Stimulated activated CD4-positive, alpha-beta T cell treated with anti-CD3 and anti-CD28 coated beads, TNF-alpha, amount 100 ng/mL, for 4 hours (primary cell): ENCODE data around the gene DOCK9.
"Not testable (repeated sequence)": the region's sequence is repeated elsewhere in the genome, so short reads cannot be mapped to it uniquely, and the experiment has no call there.

Experiments
- DNase-seq, 3 experiments: peaks; one replicate each; pipeline ENCODE4 v3.0.0-alpha.2; 2020; ENCODE audit warnings: low read depth in 3 of 3

Gene DOCK9

DNA sequence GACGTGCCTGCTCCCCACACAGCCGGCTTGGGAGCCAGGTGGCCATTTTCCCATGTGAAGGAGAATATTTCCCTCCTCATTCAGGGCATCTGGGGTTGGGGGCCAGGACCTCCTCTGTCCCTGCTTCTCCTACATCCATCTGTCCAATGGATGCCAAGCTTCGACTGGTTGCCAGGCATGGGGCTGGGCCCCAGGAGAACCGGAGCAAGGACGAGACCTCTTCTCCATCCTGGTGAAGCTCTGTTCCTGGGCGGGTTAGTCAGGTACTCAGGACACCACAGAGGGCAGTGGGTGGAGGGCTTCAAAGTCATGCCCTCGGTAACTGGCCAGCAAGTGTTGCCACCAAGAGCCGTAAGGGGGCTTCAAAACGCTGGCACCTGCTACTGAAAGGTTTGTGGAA, 203.1 kb downstream of the DOCK9 start:
- DNase-seq: no peak

GRCh38 chr13:98773921-98774320, 203.9 kb downstream of the DOCK9 start:
- DNase-seq: no peak

DNA sequence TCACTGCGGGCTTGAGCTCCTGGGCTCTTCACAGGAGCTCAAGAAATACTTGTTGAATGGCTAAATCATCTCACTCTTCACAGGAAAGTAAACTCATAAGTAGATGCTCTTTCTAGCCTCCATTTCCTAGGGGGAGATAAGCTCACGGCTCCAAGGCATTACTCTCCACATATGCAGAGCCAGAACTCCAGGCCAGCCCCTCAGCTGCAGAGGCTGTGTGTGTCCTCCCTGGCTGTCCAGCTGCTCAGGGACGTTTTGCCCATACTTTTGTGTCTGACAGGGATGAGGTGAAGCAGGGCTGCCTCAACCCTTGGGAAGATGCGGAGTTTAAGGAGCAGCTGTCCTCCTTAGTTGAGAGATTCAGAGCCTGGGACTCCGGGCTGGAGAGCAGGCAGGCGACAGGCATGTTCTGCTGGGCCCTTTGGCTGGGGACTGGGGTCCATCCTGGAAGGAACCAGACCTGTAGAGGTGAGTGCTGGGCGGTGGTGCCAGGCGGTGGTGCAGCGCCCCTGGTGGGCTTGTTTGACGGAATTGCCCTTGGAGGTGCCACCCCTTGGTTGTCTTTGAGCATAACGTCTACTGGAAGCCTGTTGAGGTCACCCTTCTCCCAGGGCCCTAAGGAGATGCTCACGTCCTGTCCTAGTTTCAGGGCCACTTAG, 204.9 kb downstream of the DOCK9 start:
- DNase-seq: no peak

DNA sequence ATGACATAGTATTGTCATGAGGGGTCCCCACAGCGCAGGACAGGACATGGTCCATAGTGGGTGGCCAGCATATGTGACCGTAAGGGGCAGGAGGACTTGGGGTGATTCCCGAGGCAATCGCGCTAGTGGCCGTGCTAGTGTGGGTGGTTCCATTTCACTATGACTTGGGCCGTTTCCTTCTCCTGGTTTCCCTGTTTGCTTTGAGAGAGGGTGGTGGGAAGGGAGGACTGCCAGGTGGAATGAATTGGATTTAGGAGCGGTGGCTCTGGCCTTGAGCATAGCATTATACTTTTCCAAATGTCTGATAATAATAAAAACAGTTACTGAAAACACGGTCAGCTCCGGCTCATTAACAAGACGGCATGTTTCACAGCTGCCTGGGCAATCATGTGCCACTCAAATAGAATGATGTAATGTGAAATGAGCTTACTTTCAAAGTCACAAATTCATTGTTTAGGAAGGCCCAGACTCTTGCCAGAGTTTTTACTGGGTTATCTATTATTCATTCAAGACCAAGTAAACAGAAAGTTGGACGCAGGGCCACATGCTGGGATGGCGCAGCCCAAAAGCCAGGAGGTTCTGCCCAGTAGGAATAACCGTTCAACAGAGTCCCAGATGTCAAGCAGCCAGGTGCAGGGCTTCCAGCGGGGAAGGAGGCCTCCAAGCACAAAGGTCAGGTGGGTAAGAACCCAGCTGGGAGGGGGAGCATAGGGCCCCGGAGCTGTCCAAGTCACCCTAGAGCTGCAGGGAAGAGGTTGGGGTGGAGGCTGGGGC, 205.8 kb downstream of the DOCK9 start:
- no peak for DNase-seq

DNA sequence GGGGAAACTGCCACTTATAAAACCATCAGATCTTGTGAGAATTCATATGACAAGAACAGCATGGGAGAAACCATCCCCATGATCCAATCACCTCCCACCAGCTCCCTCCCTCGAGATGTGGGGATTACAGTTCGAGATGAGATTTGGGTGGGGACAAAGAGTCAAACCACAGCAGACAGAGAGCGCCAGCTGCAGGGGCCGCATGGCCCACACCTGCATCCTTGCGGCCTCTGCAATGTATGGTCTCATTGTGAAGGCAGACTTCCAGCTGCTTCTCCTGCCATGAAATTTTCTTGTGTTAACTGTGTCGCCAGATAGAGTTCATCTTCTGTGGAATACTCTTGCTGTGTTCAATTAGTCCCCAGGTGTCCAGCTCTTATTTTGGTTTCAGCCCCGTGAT, 208.1 kb downstream of the DOCK9 start:
- no peak for DNase-seq

- DNase-seq: no peak
Measured at GRCh38 chr13:98768522-98768921, 209.3 kb downstream of the DOCK9 start.

GRCh38 chr13:98766697-98767096, 211.2 kb downstream of the DOCK9 start:
- no peak for DNase-seq

- no peak for DNase-seq
Measured at GRCh38 chr13:98765996-98766519, 211.8 kb downstream of the DOCK9 start.

- no peak for DNase-seq
Measured at GRCh38 chr13:98761986-98762616, 215.8 kb downstream of the DOCK9 start.

DNA sequence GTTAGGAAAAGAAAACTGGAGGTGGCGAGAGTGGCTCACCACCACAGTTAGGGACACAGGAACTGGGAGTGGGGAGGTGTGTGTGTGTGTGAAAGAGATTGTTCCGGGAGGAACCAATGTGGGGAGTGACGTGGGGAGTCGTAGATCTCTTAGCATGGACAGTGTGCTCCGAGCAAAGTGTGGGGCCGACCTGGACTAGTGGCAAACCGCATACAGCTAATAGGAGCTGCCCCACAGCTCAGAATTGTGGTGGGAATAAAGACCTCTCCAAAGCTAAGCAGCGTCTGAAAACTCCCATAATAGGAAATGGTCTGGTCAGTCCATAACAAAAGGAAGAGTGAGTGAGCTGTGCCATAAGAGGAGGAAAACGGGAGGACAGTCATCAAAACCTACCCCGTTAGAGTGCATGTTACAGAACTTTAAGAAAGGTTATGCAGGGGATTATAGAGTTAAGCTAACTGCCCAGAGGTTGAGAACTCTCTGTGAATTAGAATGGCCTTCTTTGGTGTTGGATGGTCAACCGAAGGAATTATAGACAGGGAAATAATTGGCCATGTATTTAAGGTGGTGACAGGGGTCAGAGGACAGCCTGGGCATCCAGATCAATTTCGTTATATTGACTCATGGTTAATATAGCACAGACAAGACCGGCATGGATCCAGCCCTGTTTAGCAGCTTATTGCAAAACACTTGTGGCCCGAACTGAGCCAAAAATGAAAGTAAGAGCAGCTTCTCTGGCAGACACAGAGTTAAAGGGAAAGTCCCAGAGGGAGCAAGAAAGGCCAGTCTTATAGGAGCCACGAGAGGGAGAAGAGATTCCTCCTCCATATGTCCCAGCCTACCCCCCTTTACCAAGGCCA, 216.5 kb downstream of the DOCK9 start:
- DNase-seq: no peak

GRCh38 chr13:98755729-98756128, 222.1 kb downstream of the DOCK9 start:
- DNase-seq: no peak

DNA sequence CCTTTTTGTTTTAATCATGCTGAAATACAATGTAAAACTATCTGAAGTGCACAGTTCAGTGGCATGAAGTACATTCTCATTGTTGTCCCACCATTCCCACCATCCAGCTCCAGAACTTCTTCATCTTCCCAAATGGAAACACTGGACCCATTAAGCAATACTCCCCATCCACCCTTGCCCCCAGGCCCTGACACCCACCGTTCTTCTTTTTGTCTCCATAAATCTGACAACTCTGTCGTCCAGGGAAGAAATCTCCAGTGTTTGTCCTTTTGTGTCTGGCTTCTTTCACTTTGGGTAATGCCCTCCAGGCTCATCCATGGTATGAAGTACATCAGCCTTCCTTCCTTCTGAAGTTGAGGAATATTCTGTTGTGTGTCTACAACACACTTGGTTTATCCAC, 222.7 kb downstream of the DOCK9 start:
- DNase-seq: no peak

GRCh38 chr13:98754468-98754867, 223.4 kb downstream of the DOCK9 start:
- not testable (repeated sequence) for DNase-seq

- DNase-seq: no peak
Measured at GRCh38 chr13:98752467-98753290, 225.2 kb downstream of the DOCK9 start, which contains the start of gene SLC15A1. Gene SLC15A1, minus strand, starts transcription at chr13:98752672. Its CDS starts 74 bp downstream, at chr13:98752598.

DNA sequence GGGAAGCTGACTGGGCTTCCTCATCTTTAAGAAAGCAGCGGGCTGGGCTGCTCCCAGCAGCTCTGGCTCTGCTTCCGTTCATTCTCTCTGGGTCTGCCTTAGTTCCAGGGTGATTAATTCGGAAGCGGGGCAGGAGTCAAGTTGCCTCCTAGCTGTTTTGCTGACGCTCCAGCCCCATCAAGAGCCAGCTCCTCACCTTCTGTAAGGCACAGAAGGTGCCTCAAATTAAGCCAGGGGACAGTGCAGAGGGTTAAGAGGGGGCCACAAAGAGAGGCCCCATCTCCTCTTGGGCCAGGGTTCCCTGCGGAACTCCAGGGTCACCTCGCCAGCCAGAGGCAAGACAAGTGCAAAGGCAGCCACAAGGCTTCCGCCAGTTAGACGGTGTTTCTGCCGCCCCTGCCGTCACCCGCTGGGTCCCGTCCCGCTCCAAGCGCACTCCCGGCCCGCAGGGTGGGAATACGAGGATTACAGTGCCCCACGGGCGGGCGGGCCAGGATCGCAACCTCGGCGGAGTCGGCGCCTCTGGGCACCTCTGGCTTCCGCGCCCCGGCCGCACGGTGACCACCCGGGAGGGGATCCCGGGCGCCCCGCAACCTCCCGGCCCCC, 225.9 kb downstream of the DOCK9 start:
- no peak for DNase-seq

- DNase-seq: no peak
Measured at GRCh38 chr13:98751367-98751782, 226.5 kb downstream of the DOCK9 start.

DNA sequence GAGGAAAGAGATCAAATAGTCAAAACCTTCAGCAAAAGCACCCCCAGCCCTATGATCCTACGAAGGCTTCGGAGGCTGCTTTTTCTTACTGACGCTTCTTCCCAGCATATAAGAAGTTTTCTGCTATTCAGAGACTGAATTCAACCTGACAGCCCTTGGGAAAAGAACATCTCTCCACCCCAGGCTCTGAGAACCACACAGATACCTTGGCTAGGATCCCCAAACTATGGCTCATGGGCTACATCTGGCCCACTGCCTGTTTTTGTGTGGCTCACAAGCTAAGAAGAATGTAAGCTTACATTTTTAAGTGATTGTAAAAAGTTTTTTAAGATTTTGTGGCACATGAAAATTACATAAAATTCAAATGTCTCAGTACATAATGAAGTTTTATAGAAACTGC, 228.4 kb downstream of the DOCK9 start:
- no peak for DNase-seq

DNA sequence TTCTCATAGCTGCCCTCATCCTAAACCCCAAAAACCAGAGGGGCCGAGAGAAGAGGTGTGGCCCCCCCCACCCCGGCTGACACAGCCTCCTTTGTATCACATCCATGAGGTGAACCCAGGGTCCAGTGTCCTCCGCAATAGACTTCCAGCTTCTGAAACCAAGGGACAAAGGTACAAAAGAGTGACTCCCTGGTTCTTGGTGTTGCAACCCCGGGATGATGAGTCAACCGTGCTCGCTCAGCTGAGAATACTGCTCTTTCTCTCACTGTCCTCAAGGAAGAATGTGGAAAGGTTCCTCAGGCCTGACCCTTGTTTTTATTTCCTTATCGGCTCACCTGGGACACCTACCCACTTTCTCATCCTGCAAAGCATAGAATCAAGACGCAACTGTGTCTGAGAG, 230.9 kb downstream of the DOCK9 start:
- no peak for DNase-seq
